ENCODE data around the gene NFASC.

- TF ChIP-seq CTCF (IDR thresholded peaks at IDR 0.05; ENCODE audit: poor library complexity) (no peak), EZH2 (IDR thresholded peaks at IDR 0.05; ENCODE audit: borderline replicate concordance) (no peak)
These were observed 36.3 kb upstream of the NFASC start for GRCh38 chr1:204834336-204834735.

All from hepatocyte (in vitro differentiated cells).